ENCODE data around the gene DDIT3.

- TF ChIP-seq POLR2A (IDR thresholded peaks at IDR 0.05; ENCODE audit: low read depth, low read length), result no peak
- TF ChIP-seq CTCF (conservative IDR thresholded peaks at IDR 0.05; ENCODE audit: low read depth, low read length), result no peak
These were observed 23.3 kb upstream of the DDIT3 start for GRCh38 chr12:57543581-57543980.

Data from IMR-90 (cell line).